Lung (tissue), 12 donors: ENCODE measurements around the gene CNP. TPM values are rescaled to one million over a fixed set of nuclear protein-coding genes. Genes with fewer than 3 reads are reported as not detected.

Source experiments
- ATAC-seq: fragments of 200-7000 bp; cut with Tn5 transposase; one replicate; pipeline ENCODE4 v1.9.1; 2020; ENCODE audit warnings: moderate number of reproducible peaks; ENCODE audit not compliant: insufficient read depth, low FRiP score
- DNase-seq, 3 donors: peaks; one replicate each; pipeline ENCODE4 v3.0.0-alpha.2; 2013 to 2017
- H3K27ac ChIP-seq, 2 donors: one replicate each; pipeline ENCODE4 v1.5.1; 2013; ENCODE audit warnings: mild to moderate bottlenecking in 2 of 2, moderate library complexity in 2 of 2, control low read depth in 1 of 2, inconsistent platforms in 1 of 2, low read depth in 1 of 2, low read length in 1 of 2
- H3K27me3 ChIP-seq, 3 donors: one replicate each; pipeline ENCODE4 v1.5.1; 2013; ENCODE audit warnings: low read length in 2 of 3; ENCODE audit not compliant: control insufficient read depth in 3 of 3, insufficient read depth in 3 of 3
- H3K36me3 ChIP-seq, 4 donors: one replicate each; pipeline ENCODE4 v1.5.1; 2013; ENCODE audit warnings: low read length in 4 of 4, mild to moderate bottlenecking in 1 of 4, moderate library complexity in 1 of 4; ENCODE audit not compliant: control insufficient read depth in 4 of 4, insufficient read depth in 4 of 4
- H3K4me1 ChIP-seq, 5 donors: one replicate each; pipeline ENCODE4 v1.5.1; 2013; ENCODE audit warnings: low read length in 5 of 5, mild to moderate bottlenecking in 2 of 5, moderate library complexity in 1 of 5; ENCODE audit not compliant: control insufficient read depth in 5 of 5, insufficient read depth in 5 of 5
- H3K4me3 ChIP-seq: one replicate; pipeline ENCODE4 v1.5.1; 2013; ENCODE audit warnings: mild to moderate bottlenecking, control low read depth, moderate library complexity
- H3K9ac ChIP-seq, 2 donors: one replicate each; pipeline ENCODE4 v1.5.1; 2013; ENCODE audit warnings: low read length in 2 of 2, control low read depth in 1 of 2; ENCODE audit not compliant: insufficient read depth in 1 of 2
- H3K9me3 ChIP-seq, 4 donors: one replicate each; pipeline ENCODE4 v1.5.1; 2013; ENCODE audit warnings: low read length in 3 of 4, mild to moderate bottlenecking in 1 of 4, moderate library complexity in 1 of 4; ENCODE audit not compliant: control insufficient read depth in 4 of 4, insufficient read depth in 3 of 4
- WGBS, 2 donors: extraction: QIAGEN DNeasy Blood & Tissue Kit; methylation state at CpG; one replicate each; pipeline ENCODE4 v1.1.7; 2013; 5-methylcytosine and 5-hydroxymethylcytosine counted together
- polyA plus RNA-seq, 2 donors: library from polyadenylated mRNA; stranded (reverse); fragments of 200-250 nt; gene quantifications; one replicate each; pipeline ENCODE4 v1.2.1, GENCODE V29; 2013
- total RNA-seq, 2 donors: library from RNA; depleted of rRNA in 1 of 2; stranded (reverse); fragments of >200 nt in 1 of 2; gene quantifications; one replicate each; pipeline ENCODE4 v1.2.1, GENCODE V29; 2014 to 2021
- TF ChIP-seq, protein P1 (sequence below): IDR thresholded peaks from 2 replicates; pipeline ENCODE4 v1.5.1; 2012; ENCODE audit warnings: mild to moderate bottlenecking; ENCODE audit errors: control extremely low read depth, extremely low read depth
- donor health status: control.
- donor health status: control.
- donor health status: Bipolar disorder and iron deficiency.
- donor health status: healthy.
- donor health status: DM: yes; HTN: yes; CAD: no.

The CNP gene
- total and polyA plus RNA-seq, 4 donors = 32.3 to 53.5 (median 33.9) TPM

DNA sequence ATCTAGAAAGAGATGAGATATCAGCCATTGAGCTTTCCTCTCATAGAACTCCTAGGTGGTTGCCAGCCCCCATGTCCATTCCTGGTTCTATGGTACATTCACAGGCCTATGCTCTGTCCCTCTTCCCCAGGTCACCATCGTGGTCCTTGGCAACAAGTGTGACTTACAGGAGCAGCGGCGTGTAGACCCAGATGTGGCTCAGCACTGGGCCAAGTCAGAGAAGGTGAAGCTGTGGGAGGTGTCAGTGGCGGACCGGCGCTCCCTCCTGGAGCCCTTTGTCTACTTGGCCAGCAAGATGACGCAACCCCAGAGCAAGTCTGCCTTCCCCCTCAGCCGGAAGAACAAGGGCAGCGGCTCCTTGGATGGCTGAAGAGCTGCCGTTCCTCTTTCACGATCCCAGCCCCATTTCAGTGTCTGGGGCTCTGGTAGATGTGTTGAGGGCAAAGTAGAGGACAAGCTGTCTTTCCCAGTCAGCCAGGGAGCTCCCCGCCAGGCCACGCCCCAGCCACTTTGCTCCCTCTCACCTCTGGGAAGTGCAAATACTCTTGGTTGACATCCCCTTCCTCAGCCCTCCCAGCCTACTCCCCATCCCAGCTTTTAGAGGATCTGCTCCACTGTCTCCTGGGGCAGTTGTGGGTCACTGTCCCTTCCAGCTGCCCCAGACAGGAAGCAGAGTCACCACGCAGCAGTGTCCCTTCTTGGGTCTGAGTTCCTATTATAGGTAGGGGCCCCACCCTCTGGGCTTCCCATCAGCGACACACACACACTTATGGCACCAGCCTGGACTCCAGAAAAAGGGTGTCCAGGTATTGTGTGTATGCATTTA lies 57.1 kb downstream of the CNP start:
- WGBS, 2 donors = 48 to 57% methylated on average over 15 of the region's 15 CpGs
- Histone ChIP-seq H3K27ac (peak overlapping the region; percentile 78 to 84), H3K9me3 (no peaks in the 10 kb centered on the region), H3K4me1 (peaks cover 0 to 17% (median 8%) of the 10 kb centered on the region in 5 donors), H3K9ac (no peak overlapping the region), H3K27me3 (no peaks in the 10 kb centered on the region), H3K4me3 (no peak overlapping the region), H3K36me3 (peaks cover 0 to 28% (median 16%) of the 10 kb centered on the region in 4 donors)
- TF ChIP-seq, protein P1, sequence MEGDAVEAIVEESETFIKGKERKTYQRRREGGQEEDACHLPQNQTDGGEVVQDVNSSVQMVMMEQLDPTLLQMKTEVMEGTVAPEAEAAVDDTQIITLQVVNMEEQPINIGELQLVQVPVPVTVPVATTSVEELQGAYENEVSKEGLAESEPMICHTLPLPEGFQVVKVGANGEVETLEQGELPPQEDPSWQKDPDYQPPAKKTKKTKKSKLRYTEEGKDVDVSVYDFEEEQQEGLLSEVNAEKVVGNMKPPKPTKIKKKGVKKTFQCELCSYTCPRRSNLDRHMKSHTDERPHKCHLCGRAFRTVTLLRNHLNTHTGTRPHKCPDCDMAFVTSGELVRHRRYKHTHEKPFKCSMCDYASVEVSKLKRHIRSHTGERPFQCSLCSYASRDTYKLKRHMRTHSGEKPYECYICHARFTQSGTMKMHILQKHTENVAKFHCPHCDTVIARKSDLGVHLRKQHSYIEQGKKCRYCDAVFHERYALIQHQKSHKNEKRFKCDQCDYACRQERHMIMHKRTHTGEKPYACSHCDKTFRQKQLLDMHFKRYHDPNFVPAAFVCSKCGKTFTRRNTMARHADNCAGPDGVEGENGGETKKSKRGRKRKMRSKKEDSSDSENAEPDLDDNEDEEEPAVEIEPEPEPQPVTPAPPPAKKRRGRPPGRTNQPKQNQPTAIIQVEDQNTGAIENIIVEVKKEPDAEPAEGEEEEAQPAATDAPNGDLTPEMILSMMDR = no peak
- ATAC-seq (no peak), DNase-seq (no peak)

DNA sequence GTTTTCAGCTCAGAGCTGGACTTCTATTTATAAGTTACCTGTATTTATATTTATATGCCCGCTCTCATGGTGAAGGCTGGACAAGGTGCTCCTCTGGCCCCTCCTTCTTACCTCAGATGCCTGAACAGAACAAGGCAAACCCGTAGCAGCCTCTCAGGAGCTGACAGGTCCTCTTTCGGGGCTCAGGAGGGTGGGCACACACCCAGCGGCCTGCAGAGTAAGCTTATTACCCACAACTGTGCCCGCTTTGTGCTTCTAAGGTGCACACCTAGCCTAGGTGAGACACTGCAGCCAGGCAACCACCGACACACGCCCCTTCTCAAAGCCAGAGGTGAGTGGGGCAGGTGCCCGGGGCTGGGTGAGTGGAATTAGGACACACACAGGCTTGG lies 58.6 kb downstream of the CNP start:
- peaks cover 0 to 14% (median 5%) of the 10 kb centered on the region in 5 donors for H3K4me1 ChIP-seq
- H3K36me3 ChIP-seq = peaks cover 0 to 28% (median 16%) of the 10 kb centered on the region in 4 donors
- no peak overlapping the region for H3K4me3 ChIP-seq
- no peaks in the 10 kb centered on the region for H3K27me3 ChIP-seq
- peak overlapping the region; percentile 62 to 91 for H3K27ac ChIP-seq
- WGBS, 2 donors = 61 to 68% methylated on average over 8 of the region's 8 CpGs
- H3K9ac ChIP-seq = no peak overlapping the region
- DNase-seq = no peak
- TF ChIP-seq, protein P1 = no peak
- no peaks in the 10 kb centered on the region for H3K9me3 ChIP-seq
- no peak for ATAC-seq

DNA sequence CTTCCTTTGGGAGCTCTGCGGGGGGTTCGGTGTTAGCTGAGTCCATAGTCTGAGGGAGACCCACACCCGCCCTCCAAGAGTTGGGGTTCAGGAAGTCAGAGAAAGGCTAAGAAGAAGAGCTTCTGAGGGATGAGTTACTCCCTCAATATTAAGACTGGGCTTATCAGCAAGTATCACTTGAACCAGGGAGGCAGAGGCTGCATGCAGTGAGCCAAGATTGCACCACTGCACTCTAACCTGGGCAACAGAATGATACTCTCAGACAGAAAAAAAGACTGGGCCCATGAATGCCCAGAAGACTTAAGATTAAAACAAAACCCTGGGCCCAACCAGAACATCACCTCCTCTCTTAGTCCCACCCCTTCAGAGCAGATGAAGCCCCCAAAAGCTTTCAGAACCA lies 59.3 kb downstream of the CNP start:
- 93 to 98% methylated on average over 3 of the region's 3 CpGs for WGBS, 2 donors
- no peak overlapping the region for H3K4me3 ChIP-seq
- H3K4me1 ChIP-seq = peaks cover 0 to 12% (median 4%) of the 10 kb centered on the region in 5 donors
- ATAC-seq = no peak
- no peaks in the 10 kb centered on the region for H3K9me3 ChIP-seq
- H3K9ac ChIP-seq = no peak overlapping the region
- no peak overlapping the region for H3K27ac ChIP-seq
- H3K36me3 ChIP-seq = peaks cover 0 to 28% (median 16%) of the 10 kb centered on the region in 4 donors
- TF ChIP-seq, protein P1 = no peak
- DNase-seq = no peak
- H3K27me3 ChIP-seq = no peaks in the 10 kb centered on the region
